Stimulated activated CD4-positive, alpha-beta T cell treated with anti-CD3 and anti-CD28 coated beads, Interleukin-12 subunit alpha, Interleukin-12 subunit beta, amount 100 ng/mL, for 48 hours (primary cell): ENCODE data around the gene DAPP1.

Experiments used
- DNase-seq, 3 donors: peaks; one replicate each; pipeline ENCODE4 v3.0.0-alpha.2; 2020; ENCODE audit warnings: low read depth in 2 of 3, low spot score in 1 of 3

The DAPP1 gene

GRCh38 chr4:99853190-99853589 lies 36.6 kb downstream of the DAPP1 start:
- DNase-seq, result no peak

- no peak for DNase-seq
These were observed 37.4 kb downstream of the DAPP1 start for GRCh38 chr4:99853999-99854398.

- DNase-seq, result no peak
These were observed 39.1 kb downstream of the DAPP1 start for GRCh38 chr4:99855678-99856077.

DNA sequence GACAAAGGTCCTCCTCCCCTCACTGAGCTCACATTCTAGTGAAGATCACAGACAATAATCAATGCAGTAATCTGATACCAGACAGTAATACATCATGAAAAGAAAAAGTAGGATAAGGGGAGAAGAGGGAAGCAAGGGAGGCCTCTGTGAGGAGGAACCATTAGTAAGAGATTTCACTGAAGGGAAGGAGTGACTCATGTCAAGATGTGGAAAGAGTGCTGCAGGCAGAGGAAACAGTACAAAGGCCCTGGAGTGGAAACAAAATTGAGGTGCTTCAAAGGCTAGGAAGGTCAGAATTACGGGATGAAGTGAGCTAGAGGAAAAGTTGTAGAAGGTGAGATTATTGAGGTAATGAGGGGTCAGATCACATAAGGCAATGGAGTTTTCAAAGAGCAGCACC lies 39.5 kb downstream of the DAPP1 start:
- DNase-seq, result no peak

DNA sequence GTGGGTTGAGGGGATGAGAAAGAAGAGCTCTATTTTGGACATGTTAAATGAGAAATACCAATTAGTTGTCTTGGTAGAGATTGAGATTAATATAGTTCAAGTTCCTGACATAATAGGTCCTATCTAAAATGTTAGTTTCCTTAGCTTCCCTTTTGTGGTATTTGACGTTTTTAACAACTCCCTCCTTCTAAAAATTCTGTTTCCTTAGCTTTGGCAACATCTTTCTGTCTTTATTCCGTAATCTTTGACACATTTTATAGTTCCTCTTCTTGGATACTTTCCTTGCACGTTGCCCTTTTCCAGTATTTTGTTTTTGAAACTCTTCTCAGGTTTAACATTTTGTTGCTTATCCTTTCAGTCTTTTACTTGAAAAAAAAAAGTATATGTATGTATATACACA lies 40.7 kb downstream of the DAPP1 start:
- DNase-seq, result no peak

- no peak for DNase-seq
These were observed 43.0 kb downstream of the DAPP1 start for GRCh38 chr4:99859618-99860017.

GRCh38 chr4:99860521-99860920 lies 43.9 kb downstream of the DAPP1 start:
- no peak for DNase-seq

- no peak for DNase-seq
These were observed 44.7 kb downstream of the DAPP1 start for GRCh38 chr4:99861120-99861905.

DNA sequence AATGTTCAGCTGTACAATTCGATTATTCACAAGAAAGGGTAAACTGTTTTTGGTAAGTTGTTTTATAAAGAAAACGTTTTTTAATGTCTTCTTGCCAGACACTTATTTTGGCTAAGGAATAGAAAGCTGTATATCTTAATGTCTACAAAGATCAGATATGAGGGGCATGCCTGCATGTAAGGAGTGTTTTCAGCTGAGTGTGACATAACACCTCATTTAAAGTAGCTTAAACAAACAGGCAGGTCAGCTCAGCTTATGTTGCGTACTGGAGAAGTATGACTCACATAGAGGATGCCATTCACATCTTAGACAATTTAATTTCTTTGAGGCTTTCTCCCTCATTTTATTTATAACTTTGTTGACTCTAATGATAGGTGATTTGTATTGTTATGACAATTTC lies 47.2 kb downstream of the DAPP1 start:
- no peak for DNase-seq

DNA sequence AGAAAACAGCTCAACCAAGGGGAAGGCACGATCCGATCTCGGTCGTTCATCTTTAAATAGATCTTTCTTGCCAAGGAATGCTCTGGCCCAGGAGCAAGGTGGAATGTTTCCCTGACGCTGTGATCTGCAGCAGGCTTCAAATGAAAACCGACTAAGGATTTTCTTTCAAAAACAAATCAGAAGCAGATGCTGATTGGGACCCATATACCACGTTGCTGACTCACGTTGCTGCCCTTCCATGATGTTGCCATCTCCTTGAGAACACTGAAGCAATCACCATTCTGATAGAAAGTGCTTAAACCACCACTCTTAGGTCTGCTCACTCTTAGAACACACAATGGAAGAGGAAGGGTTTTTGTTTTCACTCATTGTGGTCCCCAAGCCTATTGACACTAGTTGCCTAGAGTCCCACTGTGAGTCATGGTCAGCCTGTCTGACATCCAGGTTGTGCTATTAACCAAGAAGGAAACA lies 51.5 kb downstream of the DAPP1 start:
- no peak for DNase-seq

- no peak for DNase-seq
These were observed 55.9 kb downstream of the DAPP1 start for GRCh38 chr4:99872570-99872969.

GRCh38 chr4:99875071-99875470 lies 58.4 kb downstream of the DAPP1 start:
- DNase-seq, result no peak

DNA sequence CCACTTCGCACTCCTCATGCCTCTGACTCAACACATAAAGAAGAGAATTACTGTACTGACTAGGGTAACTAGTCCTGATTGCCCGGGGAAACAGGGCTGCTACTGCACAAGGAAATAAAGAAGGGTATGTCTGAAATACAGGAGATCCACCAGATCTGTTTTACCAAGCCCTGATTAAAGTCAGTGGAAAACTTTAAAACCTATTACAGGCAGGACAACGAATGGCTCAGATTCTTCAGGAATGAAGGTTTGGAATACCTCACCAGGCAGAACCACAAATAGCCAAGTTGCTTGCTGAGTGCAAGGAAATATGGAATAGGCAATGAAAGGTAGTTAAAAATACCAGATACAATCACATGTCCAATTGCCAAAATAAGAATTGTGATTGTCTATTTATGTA lies 60.3 kb downstream of the DAPP1 start:
- no peak for DNase-seq

DNA sequence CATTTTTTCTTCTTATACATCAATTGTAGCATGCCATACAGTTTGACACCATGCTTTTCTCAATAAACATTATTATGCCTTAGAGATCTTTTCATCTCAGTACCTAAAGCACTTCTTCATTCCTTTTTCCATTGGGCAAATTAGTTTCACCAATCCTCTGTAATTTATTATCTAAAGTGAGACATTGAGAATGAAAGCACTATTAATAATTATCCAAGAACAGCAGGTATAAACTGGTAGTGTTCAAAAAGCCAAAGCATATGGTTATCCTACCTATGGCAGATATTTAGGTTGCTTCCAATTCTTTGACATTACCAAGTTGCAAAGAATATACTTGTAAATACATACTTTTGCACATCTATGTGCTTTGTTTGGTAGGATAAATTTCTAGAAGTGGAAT lies 62.0 kb downstream of the DAPP1 start:
- DNase-seq, result no peak

DNA sequence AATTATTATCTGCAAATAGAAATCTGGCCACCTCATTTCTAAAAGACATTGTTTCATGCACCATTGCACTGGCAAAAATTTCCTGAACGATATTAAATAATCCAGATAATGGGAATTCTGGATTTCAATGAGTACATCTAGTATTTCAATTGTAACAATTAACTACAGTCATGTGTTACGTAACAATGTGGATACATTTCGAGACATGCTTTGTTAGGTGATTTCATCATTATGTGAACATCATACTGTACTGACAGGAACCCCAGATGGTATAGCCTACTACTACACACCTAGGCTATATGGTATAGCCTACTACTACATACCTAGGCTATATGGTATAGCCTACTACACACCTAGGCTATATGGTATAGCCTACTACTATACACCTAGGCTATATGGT lies 62.8 kb downstream of the DAPP1 start:
- DNase-seq, result no peak

GRCh38 chr4:99885063-99885664 lies 68.5 kb downstream of the DAPP1 start:
- peak in 1 of 3 donors; percentile 30 for DNase-seq

DNA sequence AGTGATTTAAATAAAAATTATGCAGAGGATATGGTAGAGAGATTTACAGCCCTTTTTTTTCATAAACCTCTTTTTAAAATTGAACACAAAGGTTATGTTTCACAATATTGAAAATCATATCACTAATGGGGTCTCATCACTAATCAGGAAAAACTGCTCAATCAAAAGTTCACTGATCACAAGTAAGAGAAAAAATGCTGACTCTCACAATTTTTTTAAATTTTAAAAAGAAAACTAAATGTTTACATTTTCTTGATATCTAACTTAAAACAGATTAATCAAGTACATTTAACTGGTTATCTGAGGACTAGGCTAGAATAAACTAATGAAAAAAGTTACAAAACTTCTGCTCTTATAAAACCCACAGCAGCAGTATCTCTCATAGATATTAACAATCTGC lies 69.1 kb downstream of the DAPP1 start:
- no peak for DNase-seq

- DNase-seq, result no peak
These were observed 69.5 kb downstream of the DAPP1 start for GRCh38 chr4:99886146-99886545.

- no peak for DNase-seq
These were observed 71.2 kb downstream of the DAPP1 start for GRCh38 chr4:99887837-99888236.

GRCh38 chr4:99891351-99891750 lies 74.7 kb downstream of the DAPP1 start:
- DNase-seq, result no peak

DNA sequence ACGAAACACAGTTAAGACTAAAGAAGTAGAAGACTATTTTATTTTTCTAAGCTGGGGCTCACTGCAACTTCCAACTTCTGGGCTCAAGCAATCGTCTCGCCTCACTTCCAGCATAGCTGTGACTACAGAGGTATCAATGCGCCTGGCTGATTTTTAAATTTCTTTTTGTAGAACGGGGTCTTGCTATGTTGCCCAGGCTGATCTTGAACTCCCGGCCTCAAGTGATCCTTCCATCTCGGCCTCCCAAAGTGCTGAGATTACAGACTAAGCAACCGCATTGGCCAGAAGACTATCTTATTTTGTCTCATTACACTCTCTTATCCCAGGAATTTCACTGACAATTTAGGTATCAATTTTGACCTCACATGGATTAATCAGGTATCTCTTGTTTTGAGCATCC lies 76.4 kb downstream of the DAPP1 start:
- DNase-seq, result no peak

GRCh38 chr4:99893839-99894160 lies 77.2 kb downstream of the DAPP1 start:
- no peak for DNase-seq
